Body of pancreas (tissue), 4 donors: ENCODE measurements around the gene ENOX2.

ENCODE experiments used
- CTCF ChIP-seq, 7 experiments: fragments of 450-650 bp in 4 of 7; fragments of 200-600 bp in 3 of 7; sonication (generic) in 3 of 7; IDR thresholded peaks; one replicate each; pipeline ENCODE4 v1.5.1; 2016 to 2019; ENCODE audit warnings: antibody characterized with exemption in 7 of 7
- POLR2A ChIP-seq, 3 donors: fragments of 450-650 bp; IDR thresholded peaks; one replicate each; pipeline ENCODE4 v1.6.1; 2016; ENCODE audit warnings: antibody characterized with exemption in 3 of 3, mild to moderate bottlenecking in 2 of 3

DNA sequence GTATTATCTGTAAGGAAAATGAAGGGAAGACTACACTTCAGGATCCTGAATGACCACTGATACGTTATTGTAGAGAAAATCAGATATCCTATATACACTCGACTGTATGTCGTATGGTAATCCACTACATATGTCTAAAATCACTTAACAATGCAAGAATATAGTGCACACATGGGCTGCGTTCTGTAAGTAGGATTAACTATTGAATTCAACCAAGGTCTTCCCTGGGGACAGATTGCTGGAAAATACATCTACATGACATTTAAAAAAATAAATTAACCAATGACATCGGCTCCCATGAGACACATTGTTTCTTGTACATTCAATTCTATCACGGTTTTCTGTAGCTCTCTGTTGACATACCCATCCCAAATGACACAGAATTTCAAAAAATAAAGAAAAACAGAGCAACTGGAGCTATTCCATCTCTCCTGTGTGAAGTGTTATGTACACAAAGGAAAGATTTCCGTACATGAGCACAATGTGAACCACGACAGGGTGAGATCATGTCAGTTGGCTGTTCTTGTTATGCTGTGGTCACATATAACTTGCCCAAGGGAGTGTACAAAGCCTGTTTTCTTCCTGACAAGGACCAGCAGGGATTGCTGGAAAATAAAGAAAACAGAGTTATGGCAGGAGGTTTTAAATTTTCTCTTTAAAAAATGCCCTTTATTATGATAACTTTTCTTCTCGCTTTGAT, 6.1 kb downstream of the ENOX2 start:
- TF ChIP-seq CTCF (IDR thresholded peaks at IDR 0.05) (no peak), POLR2A (IDR thresholded peaks at IDR 0.05) (no peak)
